Measurements from ENCODE around the gene CRYBG2. TPM values are rescaled to one million over a fixed set of nuclear protein-coding genes. Genes with fewer than 3 reads are reported as not detected.

The CRYBG2 gene
- total and polyA plus RNA-seq, 2 of the 8 experiments (the other 6 are each of a cell fraction or from before 2014, with no cell fraction given), result 14.2 to 17.0 TPM

DNA sequence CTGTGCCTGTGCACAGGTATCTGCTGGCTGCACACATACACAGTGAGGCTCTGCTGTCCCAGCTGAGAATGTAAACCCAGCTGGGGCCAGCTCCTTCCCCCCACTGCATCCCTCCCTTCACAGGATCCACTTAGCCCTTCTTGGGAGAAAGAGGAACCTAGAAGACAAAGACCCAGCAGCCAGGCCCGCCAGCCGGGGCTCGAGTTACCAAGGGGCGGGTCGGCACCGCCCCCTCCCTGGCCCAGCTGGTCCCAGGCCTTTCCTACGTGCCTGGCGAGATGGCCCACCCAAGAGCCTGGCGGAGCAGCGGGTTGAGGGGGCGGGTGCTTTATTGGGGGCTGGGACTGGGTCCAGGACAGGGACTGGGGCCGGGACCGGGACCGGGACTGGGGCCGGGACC is 72.0 kb downstream of the CRYBG2 start:
- Histone ChIP-seq H2BK12ac (ENCODE audit: low read depth, low read length) (peak overlapping the region; percentile 32; the same call in 1 of the 2 replicates), H2BK120ac (replicated peaks; ENCODE audit: low read depth, low read length) (no peak overlapping the region), H3K9me3 (ENCODE audit: insufficient read depth in 2 of 2, low read depth in 1 of 2, low read length in 1 of 2) (no peaks in the 10 kb centered on the region), H4K8ac (ENCODE audit: extremely low read depth, insufficient read depth, low read length) (no peak overlapping the region; the same call in 1 of the 2 replicates), H3K18ac (ENCODE audit: extremely low read depth, low read length) (peak overlapping the region; percentile 76), H3K27ac (ENCODE audit: low read depth, low read length) (peak overlapping the region; percentile 64; the same call in 1 of the 2 replicates), H2AK5ac (ENCODE audit: low read depth, low read length) (peak overlapping the region; percentile 42; the same call in 1 of the 2 replicates), H3K4me2 (ENCODE audit: insufficient read depth in 1 of 2, low read depth in 2 of 2, low read length in 2 of 2) (peak overlapping the region; percentile 60 to 61), H4K5ac (ENCODE audit: insufficient read length, low read depth, low read length) (peak overlapping the region; percentile 41), H3K56ac (replicated peaks; ENCODE audit: insufficient read length, low read depth, low read length) (no peak overlapping the region), H2BK15ac (ENCODE audit: low read length) (peak overlapping the region; percentile 32; the same call in 1 of the 2 replicates), H3K4ac (replicated peaks; ENCODE audit: insufficient read length, low read depth, low read length) (peak overlapping the region; percentile 73), H4K91ac (replicated peaks; ENCODE audit: insufficient read length, low read length) (peak overlapping the region; percentile 85), H3K23me2 (ENCODE audit: low read depth, low read length) (peaks cover 9% of the 10 kb centered on the region; the same call in 1 of the 2 replicates), H2AFZ (ENCODE audit: low read length) (no peak overlapping the region), H3K36me3 (ENCODE audit: control insufficient read depth in 2 of 4, insufficient read depth in 4 of 4, low read length in 3 of 4) (peaks cover 9 to 12% (median 10%) of the 10 kb centered on the region in 4 experiments), H2BK5ac (ENCODE audit: low read depth, low read length) (peak overlapping the region; percentile 27; the same call in 1 of the 2 replicates), H3K23ac (ENCODE audit: insufficient read length) (no peak overlapping the region), H3K27me3 (replicated peaks in 1 of 4; ENCODE audit: control insufficient read depth in 3 of 4, extremely low read depth in 1 of 4, insufficient read depth in 3 of 4, low read length in 3 of 4) (no peaks in the 10 kb centered on the region), H2BK20ac (ENCODE audit: low read length) (peak overlapping the region; percentile 82; the same call in 1 of the 2 replicates), H3K9ac (replicated peaks in 1 of 4; ENCODE audit: extremely low read depth in 1 of 4, low read depth in 3 of 4, low read length in 3 of 4) (peak overlapping the region in 1 of 4 experiments; percentile 8; a peak in 3 of 7 replicates), H3K4me3 (ENCODE audit: extremely low read depth in 1 of 4, insufficient read depth in 2 of 4, low read depth in 3 of 4, low read length in 4 of 4) (peak overlapping the region in 2 of 4 experiments; percentile 26 to 47; a peak in 3 of 8 replicates), H3K79me2 (ENCODE audit: control insufficient read depth in 1 of 2, insufficient read depth in 2 of 2, low read length in 2 of 2) (peaks cover 0 to 5% of the 10 kb centered on the region in 2 experiments; a peak in 1 of 4 replicates), H3K4me1 (replicated peaks in 1 of 4; ENCODE audit: control insufficient read depth in 3 of 4, insufficient read depth in 4 of 4, low read length in 3 of 4) (peaks cover 8 to 37% (median 22%) of the 10 kb centered on the region in 4 experiments), H3K14ac (ENCODE audit: insufficient read length) (no peak overlapping the region), H4K20me1 (replicated peaks in 1 of 2; ENCODE audit: control insufficient read depth in 1 of 2, insufficient read depth in 2 of 2, low read length in 2 of 2) (peaks cover 6 to 19% of the 10 kb centered on the region in 2 experiments), H3K79me1 (ENCODE audit: low read depth, low read length) (no peaks in the 10 kb centered on the region)
- peak; percentile 53 to 87 for DNase-seq (ENCODE audit: low read depth in 1 of 2, low spot score in 2 of 2)
- POLR2A ChIA-PET (ENCODE audit: partially characterized antibody), result interaction anchor here (0.7 to 4.0 kb wide), 7 partner anchors 9 to 219 kb away, joined by 3 to 27 read pairs (median 4); partner anchors contain the start of genes CD52 and LIN28A
- no peak for FAIRE-seq
- CTCF ChIA-PET (ENCODE audit: partially characterized antibody), result interaction anchor here (0.8 to 39.7 kb wide), 9 partner anchors 34 to 189 kb away, joined by 3 to 1530 read pairs (median 4); partner anchors contain the start of genes CATSPER4, CD52, CEP85 and UBXN11
- WGBS, 2 experiments (ENCODE audit: extremely low coverage in 1 of 2, insufficient coverage in 1 of 2, insufficient read length in 1 of 2, insufficient replicate concordance in 2 of 2, low coverage in 1 of 2, low lambda C conversion rate in 2 of 2, missing lambda C conversion rate in 1 of 2), result 10% methylated on average over 12 of the region's 15 CpGs; no CpG with 5 or more reads in 1 of the 2 experiments
- no peak for TF ChIP-seq KDM1A (IDR thresholded peaks at IDR 0.05; ENCODE audit: borderline replicate concordance, low read length)
- TF ChIP-seq POLR2AphosphoS5 (IDR thresholded peaks at IDR 0.05; ENCODE audit: low read depth, low read length), result 0 out of 2 replicates have a peak, but pooled peaks have one; percentile 30
- no peak for TF ChIP-seq BCL11A (IDR thresholded peaks at IDR 0.05; ENCODE audit: low read depth in 2 of 2, low read length in 2 of 2)
- TF ChIP-seq CREB1 (IDR thresholded peaks at IDR 0.05), result no peak
- TF ChIP-seq SIN3A (conservative IDR thresholded peaks at IDR 0.05 in 1 of 2, IDR thresholded peaks at IDR 0.05 in 1 of 2; ENCODE audit: low read depth in 1 of 2, low read length in 2 of 2), result peak; percentile 87 to 91
- TF ChIP-seq EGR1 (IDR thresholded peaks at IDR 0.05; ENCODE audit: borderline replicate concordance, low read depth, low read length), result peak; percentile 55; the same call in 1 of the 2 replicates
- no peak for TF ChIP-seq SP4 (IDR thresholded peaks at IDR 0.05; ENCODE audit: low read length)
- TF ChIP-seq ASH2L (IDR thresholded peaks at IDR 0.05; ENCODE audit: low read length), result peak; percentile 59
- TF ChIP-seq, protein P1, sequence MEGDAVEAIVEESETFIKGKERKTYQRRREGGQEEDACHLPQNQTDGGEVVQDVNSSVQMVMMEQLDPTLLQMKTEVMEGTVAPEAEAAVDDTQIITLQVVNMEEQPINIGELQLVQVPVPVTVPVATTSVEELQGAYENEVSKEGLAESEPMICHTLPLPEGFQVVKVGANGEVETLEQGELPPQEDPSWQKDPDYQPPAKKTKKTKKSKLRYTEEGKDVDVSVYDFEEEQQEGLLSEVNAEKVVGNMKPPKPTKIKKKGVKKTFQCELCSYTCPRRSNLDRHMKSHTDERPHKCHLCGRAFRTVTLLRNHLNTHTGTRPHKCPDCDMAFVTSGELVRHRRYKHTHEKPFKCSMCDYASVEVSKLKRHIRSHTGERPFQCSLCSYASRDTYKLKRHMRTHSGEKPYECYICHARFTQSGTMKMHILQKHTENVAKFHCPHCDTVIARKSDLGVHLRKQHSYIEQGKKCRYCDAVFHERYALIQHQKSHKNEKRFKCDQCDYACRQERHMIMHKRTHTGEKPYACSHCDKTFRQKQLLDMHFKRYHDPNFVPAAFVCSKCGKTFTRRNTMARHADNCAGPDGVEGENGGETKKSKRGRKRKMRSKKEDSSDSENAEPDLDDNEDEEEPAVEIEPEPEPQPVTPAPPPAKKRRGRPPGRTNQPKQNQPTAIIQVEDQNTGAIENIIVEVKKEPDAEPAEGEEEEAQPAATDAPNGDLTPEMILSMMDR (IDR thresholded peaks at IDR 0.05; ENCODE audit: control extremely low read depth in 1 of 3, insufficient read depth in 1 of 3, low read depth in 1 of 3, low read length in 3 of 3), result 0 out of 4 replicates have a peak, but pooled peaks of 1 of the 3 experiments have one; percentile 2
- 0 out of 2 replicates have a peak, but pooled peaks have one; percentile 8 for TF ChIP-seq TBP (IDR thresholded peaks at IDR 0.05; ENCODE audit: low read depth, low read length)
